HG03342 (cell line): Measurements from ENCODE around the gene PIAS4.

Source experiments
- ATAC-seq: cut with Tn5 transposase; IDR thresholded peaks from one replicate; pipeline ENCODE4 v1.9.1; 2021; ENCODE audit warnings: mild to moderate bottlenecking, moderate library complexity; ENCODE audit not compliant: unreplicated experiment

PIAS4 gene

DNA sequence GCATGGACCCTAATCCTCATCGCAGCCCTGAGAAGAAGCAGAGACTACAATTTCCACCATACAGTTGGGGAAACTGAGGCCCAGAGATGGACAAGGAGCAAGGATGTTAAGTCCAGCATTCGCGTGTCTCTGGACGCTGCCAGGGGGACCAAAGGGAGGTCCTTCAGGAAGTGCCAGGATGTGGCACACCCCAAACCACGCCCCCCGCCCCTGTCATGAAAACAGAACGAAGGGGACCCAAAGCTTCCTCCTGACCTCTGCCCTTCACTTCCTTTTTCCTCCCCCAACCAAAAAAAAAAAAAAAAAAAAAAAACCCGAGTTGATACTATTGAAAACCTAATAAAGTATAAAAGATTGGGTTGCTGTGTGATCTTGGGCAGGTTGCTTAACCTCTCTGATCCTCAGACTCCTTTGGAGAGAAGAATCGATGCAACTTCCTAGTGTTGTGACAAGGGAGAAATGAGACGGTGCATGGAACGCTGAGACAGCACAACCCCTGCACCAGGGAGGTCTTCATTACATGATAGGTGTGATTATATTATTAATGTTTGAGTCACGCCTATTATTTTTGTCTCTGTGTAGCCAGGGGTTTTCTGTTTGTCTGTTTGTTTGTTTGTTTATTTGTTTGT, 61.9 kb downstream of the PIAS4 start:
- no peak for ATAC-seq

DNA sequence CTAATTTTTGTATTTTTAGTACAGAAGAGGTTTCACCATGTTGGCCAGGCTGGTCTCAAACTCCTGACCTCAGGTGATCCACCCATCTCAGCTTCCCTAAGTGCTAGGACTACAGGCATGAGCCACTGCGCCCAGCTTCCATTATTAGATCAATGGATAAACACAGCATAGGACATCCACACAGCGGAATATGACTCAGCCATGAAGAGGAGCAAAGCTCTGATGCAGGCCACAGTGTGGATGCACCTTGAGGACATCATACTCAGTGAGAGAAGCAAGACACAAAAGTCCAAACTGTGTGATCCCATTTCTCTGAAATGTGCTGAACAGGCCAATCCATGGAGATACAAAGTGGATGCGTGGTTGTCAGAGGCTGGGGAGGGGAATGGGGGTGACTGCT, 64.1 kb downstream of the PIAS4 start:
- no peak for ATAC-seq

DNA sequence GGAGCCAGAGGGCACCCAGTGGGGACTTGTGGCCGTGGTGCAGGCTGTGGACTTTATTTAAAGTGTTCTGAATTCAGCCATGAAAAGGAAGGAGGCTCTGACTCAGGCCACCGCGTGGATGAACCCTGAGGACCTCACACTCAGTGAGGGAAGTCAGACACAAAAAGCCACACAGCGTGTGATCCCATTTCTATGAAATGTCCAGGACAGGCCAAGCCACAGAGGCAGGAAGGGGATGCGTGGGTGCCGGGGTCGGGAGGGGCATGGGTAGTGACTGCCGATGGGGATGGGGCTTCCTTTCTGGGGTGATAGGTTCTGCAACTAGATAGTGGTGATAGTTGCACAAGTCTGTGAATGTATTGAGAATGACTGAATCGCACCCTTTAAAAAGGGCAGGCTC, 67.8 kb downstream of the PIAS4 start:
- ATAC-seq, result no peak

DNA sequence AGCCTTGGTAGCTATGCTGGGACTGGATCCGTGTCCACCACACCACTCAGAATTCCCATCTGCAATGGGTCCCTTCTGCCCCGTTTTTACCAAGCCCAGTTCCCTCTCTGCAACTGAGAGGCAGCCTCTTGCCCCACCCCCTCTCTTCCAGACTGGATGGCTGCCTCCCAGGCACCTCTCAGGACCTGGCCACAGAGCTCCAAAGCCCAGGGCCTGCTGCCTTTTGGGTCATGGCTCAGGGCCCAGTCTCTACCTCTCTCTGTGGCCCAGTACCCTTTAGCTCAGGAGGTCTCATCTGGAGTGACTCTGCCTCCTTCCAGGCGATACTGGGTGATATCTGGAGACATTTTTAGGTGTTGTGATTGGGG, 69.5 kb downstream of the PIAS4 start:
- no peak for ATAC-seq

DNA sequence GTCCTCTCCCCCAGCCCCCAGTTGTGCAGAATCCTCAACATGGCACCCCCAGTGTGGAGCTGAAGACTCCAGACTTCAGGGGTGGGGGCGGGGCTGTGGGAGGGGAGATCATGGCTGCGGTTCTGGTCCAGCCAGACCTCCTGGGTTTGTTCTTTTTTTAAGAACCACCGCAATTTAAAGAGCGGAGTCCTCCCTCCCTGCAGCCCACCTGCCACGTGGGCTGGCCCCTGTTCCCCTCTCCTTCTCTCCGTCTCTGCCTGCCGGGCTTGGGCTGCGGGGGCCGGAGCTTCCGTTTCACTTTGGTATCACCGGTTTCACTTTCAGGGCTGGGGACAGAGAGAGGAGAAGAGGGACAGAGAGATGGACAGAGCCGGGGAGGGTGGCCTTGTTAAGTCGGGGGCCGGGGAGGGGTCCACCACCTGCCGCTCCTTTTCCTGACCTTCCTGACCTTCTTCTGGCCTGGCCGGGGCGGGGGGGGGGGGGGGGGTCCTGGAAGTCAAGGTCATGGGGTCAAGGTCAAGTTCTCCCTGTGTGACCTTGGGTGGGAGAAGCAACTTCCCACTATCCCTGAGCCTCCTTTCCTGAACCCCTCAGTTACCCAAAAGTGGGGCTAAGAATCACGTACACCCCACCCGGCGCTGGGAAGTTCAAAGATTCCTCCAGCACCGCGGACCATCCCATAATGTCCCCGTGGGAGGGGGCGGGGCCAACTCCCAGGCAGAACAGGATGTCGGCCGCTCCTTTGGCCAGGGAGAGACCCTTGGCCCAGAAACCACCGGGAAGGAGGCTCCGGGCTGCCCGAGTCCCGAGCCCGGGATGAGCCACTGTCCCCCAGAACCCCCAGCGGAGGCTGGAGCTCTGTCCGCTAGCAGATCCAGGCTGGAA, 70.5 kb downstream of the PIAS4 start:
- ATAC-seq, result no peak

DNA sequence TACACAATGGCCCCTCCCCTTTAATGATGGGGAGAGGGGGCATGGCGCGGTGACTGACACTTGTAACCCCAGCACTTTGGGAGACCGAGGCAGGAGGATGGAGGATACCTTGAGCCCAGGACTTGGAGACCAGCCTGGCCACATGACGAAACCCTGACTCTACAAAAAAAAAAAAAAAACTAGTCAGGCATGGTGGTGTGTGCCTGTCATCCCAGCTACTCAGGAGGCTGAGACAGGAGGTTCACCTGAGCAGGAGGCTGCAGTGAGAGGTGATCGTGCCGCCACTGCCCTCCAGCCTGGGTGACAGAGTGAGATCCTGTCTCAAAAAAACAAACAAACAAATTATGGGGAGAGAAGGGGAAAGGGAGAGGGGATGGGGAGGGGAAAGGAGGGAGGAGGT, 72.9 kb downstream of the PIAS4 start:
- ATAC-seq, result no peak

DNA sequence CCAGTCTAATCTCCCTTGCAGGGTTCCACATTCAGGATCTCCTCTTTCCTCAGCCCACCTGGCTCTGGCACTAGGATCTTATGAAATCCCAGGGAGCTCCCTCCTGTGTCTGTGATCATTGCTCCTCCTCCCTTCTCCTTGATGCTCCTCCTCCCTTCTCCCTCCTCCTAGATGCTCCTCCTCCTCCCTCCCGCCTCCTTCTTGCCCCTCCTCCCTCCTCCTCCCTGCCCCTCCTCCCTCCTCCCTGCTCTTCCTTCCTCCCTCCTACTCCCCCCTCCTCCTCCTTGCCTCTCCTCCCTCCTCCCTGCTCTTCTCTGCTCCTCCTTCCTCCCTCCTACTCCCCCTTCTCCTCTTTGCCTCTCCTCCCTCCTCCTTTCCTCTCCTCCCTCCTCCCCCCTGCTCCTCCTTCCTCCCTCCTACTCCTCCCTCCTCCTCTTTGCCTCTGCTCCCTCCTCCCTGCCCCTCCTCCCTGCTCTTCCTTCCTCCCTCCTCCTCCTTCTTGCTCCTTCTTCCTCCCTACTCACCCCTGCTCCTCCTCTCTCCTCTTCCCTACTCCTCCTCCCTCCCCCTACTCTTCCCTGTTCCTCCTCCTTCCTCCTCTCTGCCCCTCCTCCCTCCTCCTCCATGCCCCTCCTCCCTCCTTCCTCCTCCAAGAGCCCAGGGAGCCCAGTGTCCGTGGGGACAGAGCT, 74.0 kb downstream of the PIAS4 start:
- no peak for ATAC-seq

DNA sequence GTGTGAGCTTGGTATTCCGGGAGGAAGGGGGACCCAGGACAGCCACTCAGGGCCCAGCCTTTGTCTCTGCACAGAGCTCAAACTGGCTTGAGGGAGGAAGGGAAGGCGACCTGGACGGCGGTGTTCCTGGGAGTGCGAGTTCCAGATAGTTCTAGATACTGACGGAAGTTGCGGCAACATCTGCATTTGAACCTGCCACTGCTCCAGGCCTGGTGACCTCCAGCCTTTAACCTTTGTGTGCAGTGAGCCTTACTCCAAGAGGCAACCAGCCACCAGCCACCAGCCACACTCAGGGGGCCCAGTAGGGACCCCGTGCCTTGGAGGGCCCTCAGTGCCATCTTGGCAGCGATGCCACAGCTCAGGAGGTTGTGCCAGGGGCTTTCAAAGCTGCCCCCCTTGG, 74.6 kb downstream of the PIAS4 start:
- no peak for ATAC-seq

DNA sequence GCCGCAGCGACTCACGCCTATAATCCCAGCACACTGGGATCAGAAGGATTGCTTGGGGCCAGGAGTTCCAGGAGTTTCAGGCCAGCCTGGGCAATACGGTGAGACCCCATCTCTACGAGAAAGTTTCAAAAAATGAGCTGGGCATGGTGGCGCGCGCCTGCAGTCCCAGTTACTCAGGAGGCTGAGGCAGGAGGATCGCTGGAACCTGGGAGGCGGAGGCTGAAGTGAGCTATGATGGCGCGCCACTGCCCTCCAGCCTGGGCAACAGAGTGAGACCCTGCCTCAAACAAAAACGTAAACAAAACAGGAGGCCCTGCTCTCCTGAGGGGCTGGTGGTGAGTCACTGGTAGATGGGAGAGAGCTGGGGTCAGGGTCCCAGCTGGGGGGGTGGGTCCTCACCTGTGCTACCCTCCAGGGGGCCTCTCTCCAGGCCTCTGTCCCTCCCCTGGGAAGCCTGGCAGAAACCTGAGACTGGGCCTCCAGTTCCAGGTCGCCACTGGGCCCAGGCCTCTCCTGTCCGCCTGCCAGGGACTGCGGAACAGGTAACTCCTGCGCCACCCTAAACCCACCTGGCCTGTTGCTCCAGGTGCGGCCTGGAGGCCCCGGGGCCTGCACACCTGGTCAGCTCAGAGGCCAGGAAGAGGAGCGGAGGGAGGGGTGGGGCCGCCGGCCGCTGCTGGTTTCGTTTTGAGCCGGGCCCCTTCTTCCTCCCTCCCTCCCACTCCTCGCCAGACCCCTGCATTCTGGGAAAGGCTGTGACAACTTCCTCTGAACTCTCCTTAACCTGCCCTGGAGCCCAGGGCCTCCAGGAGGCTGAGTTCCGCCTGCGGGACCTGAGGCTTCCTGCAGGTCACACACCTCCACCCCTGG, 76.4 kb downstream of the PIAS4 start:
- no peak for ATAC-seq

DNA sequence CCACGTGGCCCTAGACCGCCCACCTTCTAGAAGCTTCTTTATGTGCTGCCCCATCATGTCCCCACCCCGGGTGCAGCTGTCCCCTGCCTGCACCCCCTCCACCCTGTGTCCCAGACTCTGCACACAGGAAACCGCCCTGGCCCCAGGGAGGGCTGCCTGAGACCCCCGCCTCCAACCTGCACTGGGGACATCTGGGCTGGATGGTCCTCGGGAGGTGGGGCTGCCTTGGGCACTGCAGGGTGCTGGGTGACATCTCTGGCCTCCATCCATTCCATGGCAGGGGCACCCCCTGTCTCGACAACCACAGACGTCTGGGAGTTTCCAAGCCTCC, 77.0 kb downstream of the PIAS4 start:
- no peak for ATAC-seq

DNA sequence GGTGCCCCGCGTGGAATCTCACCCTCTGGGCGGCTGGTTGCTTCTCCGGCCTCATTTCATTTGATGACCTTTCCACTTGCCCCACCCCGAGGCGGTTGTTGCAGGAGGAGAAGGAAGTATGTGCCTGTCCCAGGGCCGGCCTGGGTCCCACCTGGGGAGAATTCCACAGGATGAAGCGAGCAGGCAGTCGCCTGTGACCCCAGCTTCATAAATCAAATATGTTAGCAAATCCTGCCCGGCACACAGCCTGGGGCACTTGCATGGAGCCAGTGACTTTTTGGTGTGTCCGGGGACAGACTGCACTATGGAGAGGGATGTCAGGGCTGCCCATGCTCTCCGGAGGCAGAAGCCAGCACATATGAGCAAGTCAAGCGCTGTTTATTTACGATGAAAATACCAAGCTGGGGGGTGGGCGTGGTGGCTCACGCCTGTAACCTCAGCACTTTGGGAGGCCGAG, 78.9 kb downstream of the PIAS4 start:
- ATAC-seq, result no peak

DNA sequence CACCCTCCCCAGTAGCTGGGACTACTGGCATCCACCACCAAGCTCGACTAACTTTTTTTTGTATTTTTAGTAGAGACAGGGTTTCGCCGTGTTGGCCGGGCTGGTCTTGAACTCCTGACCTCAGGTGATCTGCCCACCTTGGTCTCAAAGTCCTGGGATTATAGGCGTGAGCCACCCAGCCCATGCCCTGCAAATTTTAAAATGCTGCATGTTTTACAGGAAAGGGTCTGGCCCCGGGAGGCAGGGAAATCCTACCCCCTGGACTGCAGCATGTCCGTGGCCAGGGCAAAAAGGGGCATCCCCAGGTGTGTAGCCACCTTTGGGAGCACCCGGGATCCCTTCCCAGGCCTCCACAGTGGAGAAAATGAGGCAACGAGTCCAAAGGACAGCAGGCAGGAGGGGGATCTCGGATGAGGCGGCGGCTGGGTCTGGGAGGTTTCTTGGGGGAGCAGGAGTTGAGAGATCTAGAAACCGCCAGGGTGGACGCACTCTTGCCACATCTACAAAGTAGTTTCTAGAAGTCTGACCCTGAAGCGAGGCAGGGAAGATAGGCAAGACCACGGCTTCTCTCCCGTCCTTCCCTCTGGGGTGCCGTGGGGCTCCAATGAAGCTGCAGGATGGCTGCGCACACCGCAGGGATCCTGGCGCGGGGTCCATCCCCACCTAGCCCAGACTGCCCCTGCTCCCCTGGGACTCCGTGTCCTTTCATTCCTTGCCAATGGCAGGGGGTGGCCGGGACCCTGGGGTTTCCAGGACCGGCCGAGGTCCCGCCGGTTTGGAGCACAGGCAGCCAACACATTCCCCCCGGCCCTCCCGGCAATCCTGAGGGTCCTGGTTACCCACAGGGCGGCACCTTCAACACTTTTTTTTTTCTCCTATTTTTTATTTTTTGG, 80.5 kb downstream of the PIAS4 start:
- ATAC-seq, result no peak

DNA sequence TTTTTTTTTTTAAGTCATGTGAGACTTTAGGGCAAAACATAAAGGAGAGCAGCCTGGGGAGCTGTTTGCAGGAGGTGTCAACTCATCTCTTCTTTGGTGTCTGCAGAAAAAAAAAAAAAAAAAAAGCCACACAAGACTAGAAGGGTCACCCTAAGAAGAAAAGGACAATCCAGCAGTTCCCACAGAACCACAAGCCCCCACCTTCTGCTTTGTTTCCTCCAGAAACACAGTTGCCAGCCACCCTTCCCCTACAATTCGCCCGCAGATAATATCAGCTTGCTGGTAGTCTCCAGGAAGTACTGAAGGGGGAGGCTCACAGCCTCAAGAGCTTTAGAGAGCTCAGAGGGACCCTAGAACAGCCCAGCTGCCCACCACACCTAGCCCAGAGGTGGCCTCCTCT, 81.4 kb downstream of the PIAS4 start:
- ATAC-seq, result no peak
